Fibroblast of skin of right biceps (primary cell): Measurements from ENCODE around the gene ZNF549.
A peak's percentile ranks its signal among the peaks of the same experiment; 100 is the strongest.

ENCODE experiments used
- DNase-seq: peaks from one replicate; pipeline ENCODE4 v3.0.0-alpha.2; 2013

ZNF549 gene

GRCh38 chr19:57570707-57571106 lies 43.6 kb downstream of the ZNF549 start:
- no peak for DNase-seq

DNA sequence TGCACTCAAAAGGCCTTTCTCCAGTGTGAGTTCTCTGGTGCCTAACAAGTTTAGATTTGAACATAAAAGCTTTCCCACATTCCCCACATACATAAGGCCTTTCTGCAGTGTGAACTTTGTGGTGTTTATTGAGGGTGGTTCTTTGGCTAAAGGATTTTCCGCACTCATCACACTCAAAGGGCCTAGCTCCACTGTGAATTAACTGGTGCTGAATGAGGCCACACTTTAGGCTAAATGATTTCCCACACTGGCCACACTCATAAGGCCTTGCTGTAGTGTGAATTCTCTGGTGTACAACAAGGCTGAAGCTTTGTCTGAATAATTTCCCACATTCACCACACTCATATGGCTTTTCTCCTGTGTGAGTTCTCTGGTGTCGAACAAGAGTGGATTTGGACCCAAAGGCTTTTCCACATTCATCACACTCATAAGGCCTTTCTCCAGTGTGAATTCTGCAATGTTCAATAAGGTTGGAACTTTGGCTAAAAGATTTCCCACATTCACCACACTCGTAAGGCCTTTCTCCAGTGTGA lies 45.3 kb downstream of the ZNF549 start:
- no peak for DNase-seq

- DNase-seq: no peak
These were observed 49.5 kb downstream of the ZNF549 start for GRCh38 chr19:57576661-57577060.

GRCh38 chr19:57578487-57579205 lies 51.5 kb downstream of the ZNF549 start, which contains the start of gene ZNF416:
Gene ZNF416 (minus strand): TSS chr19:57578911. CDS start chr19:57578704, 207 bp downstream.
- DNase-seq: peak; percentile 98

GRCh38 chr19:57583104-57583520 lies 56.0 kb downstream of the ZNF549 start:
- DNase-seq: no peak

- peak; percentile 96 for DNase-seq
These were observed 56.6 kb downstream of the ZNF549 start, which contains the start of gene ZIK1 for GRCh38 chr19:57583521-57584416. Gene ZIK1 (plus strand): TSS chr19:57584145. CDS start chr19:57584357, 212 bp downstream.

DNA sequence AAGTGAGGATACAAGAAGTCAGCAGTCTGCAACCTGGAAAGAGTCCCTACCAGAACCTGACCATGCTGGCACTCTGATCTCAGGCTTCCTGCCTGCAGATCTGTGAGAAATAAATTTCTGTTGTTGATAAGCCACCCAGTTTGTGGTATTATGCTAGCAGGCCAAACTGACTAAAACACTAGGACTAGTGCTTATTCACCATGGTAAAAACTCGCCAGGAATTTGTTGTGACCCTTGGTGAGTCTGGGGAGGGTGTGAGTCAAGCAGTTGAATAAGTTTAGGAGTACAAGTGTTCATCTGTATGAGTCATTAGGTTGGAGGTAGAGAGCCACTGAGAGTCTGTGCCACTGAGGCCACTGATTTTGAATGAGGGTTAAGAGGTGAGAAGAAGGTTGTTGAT lies 60.4 kb downstream of the ZNF549 start:
- peak; percentile 69 for DNase-seq

- DNase-seq: no peak
These were observed 72.2 kb downstream of the ZNF549 start for GRCh38 chr19:57599377-57599760.

DNA sequence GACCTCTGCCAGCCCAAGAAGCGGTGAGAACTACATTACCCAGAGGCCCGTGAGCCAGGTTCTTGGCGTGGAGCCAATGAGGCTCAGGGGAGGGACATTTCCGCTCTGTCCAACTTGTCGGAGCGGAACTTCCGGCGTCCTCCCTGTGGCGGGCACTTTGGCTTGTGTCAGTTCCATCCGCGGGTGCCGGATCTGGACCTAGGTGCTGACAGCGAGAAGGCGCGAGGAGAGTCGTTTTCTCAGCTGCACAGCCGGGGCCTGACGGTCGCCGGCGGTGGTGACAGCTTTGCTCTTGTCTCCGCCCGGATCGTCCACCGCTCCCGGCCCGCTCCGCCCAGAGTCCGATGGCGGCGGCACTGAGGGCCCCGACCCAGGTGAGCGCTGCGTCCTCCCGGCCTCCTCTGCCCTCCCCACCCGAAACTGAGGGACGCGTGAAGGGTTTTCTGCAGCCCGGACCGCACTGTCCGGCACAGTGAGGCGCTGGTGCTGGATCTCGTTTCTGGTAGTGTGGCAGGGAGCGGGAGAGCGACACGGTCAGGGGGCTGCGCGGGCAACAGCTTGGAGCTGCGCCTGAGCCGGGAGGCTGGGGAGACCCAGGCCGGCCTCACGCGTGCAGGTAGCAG lies 72.7 kb downstream of the ZNF549 start, which contains the start of gene ZNF530:
TSS of gene ZNF530 (plus strand) at position 125 of the 623 bp plus-strand sequence. CDS start 4,461 bp downstream, outside the sequence.
- peak; percentile 94 for DNase-seq

DNA sequence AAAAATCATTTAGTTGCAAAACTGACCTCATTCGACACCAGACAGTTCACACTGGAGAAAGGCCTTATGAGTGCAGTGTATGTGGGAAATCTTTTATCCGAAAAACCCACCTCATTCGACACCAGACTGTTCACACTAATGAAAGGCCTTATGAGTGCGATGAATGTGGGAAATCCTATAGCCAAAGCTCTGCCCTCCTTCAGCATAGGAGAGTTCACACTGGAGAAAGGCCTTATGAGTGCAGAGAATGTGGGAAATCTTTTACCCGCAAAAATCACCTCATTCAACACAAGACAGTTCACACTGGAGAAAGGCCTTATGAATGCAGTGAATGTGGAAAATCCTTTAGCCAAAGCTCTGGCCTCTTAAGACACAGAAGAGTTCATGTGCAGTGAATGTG lies 79.8 kb downstream of the ZNF549 start:
- DNase-seq: no peak
